NCI-H2081 (cell line): Measurements from ENCODE around the gene CEBPE.
A peak's percentile ranks its signal among the peaks of the same experiment; 100 is the strongest.

Source experiments
- DNase-seq, 2 experiments: peaks; one replicate each; lab custom pipeline; 2025; lab: John Stamatoyannopoulos, UW

The CEBPE gene

GRCh38 chr14:23143911-23144310, 24.9 kb upstream of the CEBPE start:
- DNase-seq, result no peak

GRCh38 chr14:23142826-23143225, 23.8 kb upstream of the CEBPE start:
- DNase-seq, result no peak

GRCh38 chr14:23141706-23142444, 22.8 kb upstream of the CEBPE start:
- DNase-seq, result peak; percentile 10 to 41

- no peak for DNase-seq
These were observed 21.3 kb upstream of the CEBPE start for GRCh38 chr14:23140371-23140770.

GRCh38 chr14:23139874-23140273, 20.8 kb upstream of the CEBPE start:
- no peak for DNase-seq

GRCh38 chr14:23137813-23138535, 18.9 kb upstream of the CEBPE start:
- DNase-seq, result no peak

- DNase-seq, result no peak
These were observed 18.2 kb upstream of the CEBPE start for GRCh38 chr14:23137192-23137812.

- no peak for DNase-seq
These were observed 17.6 kb upstream of the CEBPE start for GRCh38 chr14:23136566-23137133.

GRCh38 chr14:23132970-23133369, 13.9 kb upstream of the CEBPE start:
- DNase-seq, result no peak

GRCh38 chr14:23131482-23131881, 12.4 kb upstream of the CEBPE start:
- no peak for DNase-seq

- DNase-seq, result no peak
These were observed 11.8 kb upstream of the CEBPE start for GRCh38 chr14:23130871-23131270.

- no peak for DNase-seq
These were observed 10.8 kb upstream of the CEBPE start for GRCh38 chr14:23129759-23130316.

GRCh38 chr14:23128969-23129758, 10.1 kb upstream of the CEBPE start:
- no peak for DNase-seq

- DNase-seq, result no peak
These were observed 8.8 kb upstream of the CEBPE start for GRCh38 chr14:23127861-23128260.

- no peak for DNase-seq
These were observed 7.7 kb upstream of the CEBPE start for GRCh38 chr14:23126548-23127278.

- no peak for DNase-seq
These were observed 7.0 kb upstream of the CEBPE start for GRCh38 chr14:23125933-23126524.

GRCh38 chr14:23125011-23125410, 6.0 kb upstream of the CEBPE start:
- DNase-seq, result no peak

- no peak for DNase-seq
These were observed 5.4 kb upstream of the CEBPE start for GRCh38 chr14:23124337-23124954.

GRCh38 chr14:23123419-23123818, 4.4 kb upstream of the CEBPE start:
- DNase-seq, result peak; percentile 10 to 33

GRCh38 chr14:23122086-23122485, 3.0 kb upstream of the CEBPE start:
- no peak for DNase-seq
